ENCODE measurements around the gene STARD3. TPM values are rescaled to one million over a fixed set of nuclear protein-coding genes. Genes with fewer than 3 reads are reported as not detected.

The STARD3 gene
- total RNA-seq, 1 experiment from 2014 or later = 47.7 TPM

DNA sequence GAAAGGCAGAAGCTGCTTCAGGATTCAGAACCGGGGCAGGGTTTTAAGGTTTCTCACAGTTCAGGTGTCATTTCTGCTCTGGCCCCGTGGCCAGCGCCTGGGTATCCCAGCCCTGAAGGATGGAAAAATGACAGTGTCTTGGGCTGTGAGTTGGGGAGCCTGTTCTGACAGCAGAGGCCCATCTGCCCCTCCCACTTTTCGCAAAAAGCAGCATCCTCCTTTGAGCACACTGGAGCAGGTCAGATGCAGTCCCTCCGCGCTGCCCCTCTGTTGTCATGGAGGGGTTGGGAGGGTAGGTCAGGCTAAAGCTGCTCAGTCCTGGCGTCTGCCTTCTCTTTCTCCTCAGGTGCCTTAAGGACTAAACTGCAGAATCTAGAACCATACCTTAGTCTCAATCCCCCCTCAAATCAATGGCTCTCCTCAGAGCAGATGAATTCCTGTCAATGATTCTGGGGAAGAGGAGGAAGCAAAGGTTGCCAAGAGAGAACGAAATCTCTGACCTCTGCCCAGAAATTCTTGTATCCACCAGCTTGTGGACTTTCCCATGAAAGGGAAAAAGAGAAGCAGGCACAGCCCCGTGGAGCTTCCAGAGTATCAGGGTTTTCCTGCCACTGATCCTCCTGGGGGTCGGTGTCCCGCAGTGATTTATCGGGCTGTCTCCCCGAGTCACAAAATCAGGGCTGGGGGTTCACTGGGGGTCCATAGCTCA is 36.5 kb upstream of the STARD3 start:
- Histone ChIP-seq H3K27me3 (ENCODE audit: insufficient read depth, low read depth) (peaks cover 98% of the 10 kb centered on the region), H3K9me2 (ENCODE audit: insufficient read depth) (no peaks in the 10 kb centered on the region), H3F3A (ENCODE audit: insufficient read depth, low read depth) (no peaks in the 10 kb centered on the region), H3K36me3 (ENCODE audit: low read depth) (no peaks in the 10 kb centered on the region), H2AFZ (no peak overlapping the region), H3K4me3 (no peak overlapping the region), H3K27ac (no peak overlapping the region), H3K4me1 (replicated peaks; ENCODE audit: insufficient read depth) (no peaks in the 10 kb centered on the region), H3K9me3 (ENCODE audit: insufficient read depth, low read depth) (no peaks in the 10 kb centered on the region), H4K20me1 (ENCODE audit: insufficient read depth) (no peaks in the 10 kb centered on the region), H3K4me2 (no peak overlapping the region), H3K79me2 (ENCODE audit: low read depth) (no peaks in the 10 kb centered on the region)
- intact Hi-C loops (cut with micrococcal nuclease; ENCODE audit: unreplicated experiment) = no loop called here
- no peak for TF ChIP-seq EZH2 (IDR thresholded peaks at IDR 0.05; ENCODE audit: low read depth)
- TF ChIP-seq, protein P1, sequence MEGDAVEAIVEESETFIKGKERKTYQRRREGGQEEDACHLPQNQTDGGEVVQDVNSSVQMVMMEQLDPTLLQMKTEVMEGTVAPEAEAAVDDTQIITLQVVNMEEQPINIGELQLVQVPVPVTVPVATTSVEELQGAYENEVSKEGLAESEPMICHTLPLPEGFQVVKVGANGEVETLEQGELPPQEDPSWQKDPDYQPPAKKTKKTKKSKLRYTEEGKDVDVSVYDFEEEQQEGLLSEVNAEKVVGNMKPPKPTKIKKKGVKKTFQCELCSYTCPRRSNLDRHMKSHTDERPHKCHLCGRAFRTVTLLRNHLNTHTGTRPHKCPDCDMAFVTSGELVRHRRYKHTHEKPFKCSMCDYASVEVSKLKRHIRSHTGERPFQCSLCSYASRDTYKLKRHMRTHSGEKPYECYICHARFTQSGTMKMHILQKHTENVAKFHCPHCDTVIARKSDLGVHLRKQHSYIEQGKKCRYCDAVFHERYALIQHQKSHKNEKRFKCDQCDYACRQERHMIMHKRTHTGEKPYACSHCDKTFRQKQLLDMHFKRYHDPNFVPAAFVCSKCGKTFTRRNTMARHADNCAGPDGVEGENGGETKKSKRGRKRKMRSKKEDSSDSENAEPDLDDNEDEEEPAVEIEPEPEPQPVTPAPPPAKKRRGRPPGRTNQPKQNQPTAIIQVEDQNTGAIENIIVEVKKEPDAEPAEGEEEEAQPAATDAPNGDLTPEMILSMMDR (conservative IDR thresholded peaks at IDR 0.05) = no peak
- no peak for DNase-seq
- BruUV-seq (replicated peaks) = no TSS peak
- POLR2A ChIA-PET (ENCODE audit: unreplicated experiment) = interaction anchor here (0.5 kb wide), 1 partner anchor 8 kb away, joined by 4 read pairs; no protein-coding TSS in a partner anchor
- CTCF ChIA-PET = interaction anchor here (0.7 kb wide), 1 partner anchor 55 kb away, joined by 3 read pairs; no protein-coding TSS in a partner anchor

DNA sequence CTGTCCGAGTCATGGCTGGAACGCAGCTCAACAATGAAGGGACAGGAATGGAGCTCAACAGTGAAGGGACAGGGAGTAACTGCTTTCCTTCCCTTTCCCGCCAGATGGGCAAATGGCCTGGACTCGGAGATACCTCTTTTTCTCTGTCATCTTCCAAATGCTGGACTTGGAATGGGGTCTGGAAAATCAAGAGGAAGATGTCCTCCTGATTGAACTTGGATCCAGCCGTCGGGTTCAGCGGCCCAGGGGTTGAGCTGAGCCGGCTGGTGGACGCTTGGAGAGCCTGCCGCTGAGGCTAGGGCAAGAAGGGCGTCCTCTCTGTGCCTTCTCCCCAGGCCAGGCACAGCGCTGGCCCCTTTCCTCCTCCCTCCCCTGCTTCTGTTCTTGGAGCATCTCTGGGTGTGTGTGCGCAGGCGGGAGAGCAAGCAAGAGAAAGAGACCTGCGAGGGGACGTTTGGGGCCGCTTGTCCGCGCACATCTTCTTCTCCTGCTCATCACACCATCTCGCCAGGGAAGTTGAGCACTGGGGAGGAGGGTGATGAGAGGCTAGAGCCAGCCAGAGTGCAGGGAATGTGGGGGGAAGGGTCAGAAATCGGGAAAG is 35.8 kb upstream of the STARD3 start:
- H2AFZ ChIP-seq = no peak overlapping the region
- H3K4me2 ChIP-seq = no peak overlapping the region
- no peak overlapping the region for H3K27ac ChIP-seq
- H3K36me3 ChIP-seq (ENCODE audit: low read depth) = no peaks in the 10 kb centered on the region
- H3K27me3 ChIP-seq (ENCODE audit: insufficient read depth, low read depth) = peaks cover 96% of the 10 kb centered on the region
- DNase-seq = no peak
- intact Hi-C loops (cut with micrococcal nuclease; ENCODE audit: unreplicated experiment) = no loop called here
- H3K9me3 ChIP-seq (ENCODE audit: insufficient read depth, low read depth) = no peaks in the 10 kb centered on the region
- ChIA-PET CTCF (interaction anchor here (0.7 kb wide), 1 partner anchor 54 kb away, joined by 3 read pairs; no protein-coding TSS in a partner anchor), POLR2A (ENCODE audit: unreplicated experiment) (no interaction called here)
- H3K4me1 ChIP-seq (replicated peaks; ENCODE audit: insufficient read depth) = no peaks in the 10 kb centered on the region
- H3F3A ChIP-seq (ENCODE audit: insufficient read depth, low read depth) = no peaks in the 10 kb centered on the region
- H4K20me1 ChIP-seq (ENCODE audit: insufficient read depth) = no peaks in the 10 kb centered on the region
- BruUV-seq (replicated peaks) = no TSS peak
- H3K4me3 ChIP-seq = no peak overlapping the region
- H3K9me2 ChIP-seq (ENCODE audit: insufficient read depth) = no peaks in the 10 kb centered on the region
- no peaks in the 10 kb centered on the region for H3K79me2 ChIP-seq (ENCODE audit: low read depth)
- peak; percentile 72; the same call in 1 of the 2 replicates for TF ChIP-seq EZH2 (IDR thresholded peaks at IDR 0.05; ENCODE audit: low read depth)
- TF ChIP-seq, protein P1 (conservative IDR thresholded peaks at IDR 0.05) = no peak

DNA sequence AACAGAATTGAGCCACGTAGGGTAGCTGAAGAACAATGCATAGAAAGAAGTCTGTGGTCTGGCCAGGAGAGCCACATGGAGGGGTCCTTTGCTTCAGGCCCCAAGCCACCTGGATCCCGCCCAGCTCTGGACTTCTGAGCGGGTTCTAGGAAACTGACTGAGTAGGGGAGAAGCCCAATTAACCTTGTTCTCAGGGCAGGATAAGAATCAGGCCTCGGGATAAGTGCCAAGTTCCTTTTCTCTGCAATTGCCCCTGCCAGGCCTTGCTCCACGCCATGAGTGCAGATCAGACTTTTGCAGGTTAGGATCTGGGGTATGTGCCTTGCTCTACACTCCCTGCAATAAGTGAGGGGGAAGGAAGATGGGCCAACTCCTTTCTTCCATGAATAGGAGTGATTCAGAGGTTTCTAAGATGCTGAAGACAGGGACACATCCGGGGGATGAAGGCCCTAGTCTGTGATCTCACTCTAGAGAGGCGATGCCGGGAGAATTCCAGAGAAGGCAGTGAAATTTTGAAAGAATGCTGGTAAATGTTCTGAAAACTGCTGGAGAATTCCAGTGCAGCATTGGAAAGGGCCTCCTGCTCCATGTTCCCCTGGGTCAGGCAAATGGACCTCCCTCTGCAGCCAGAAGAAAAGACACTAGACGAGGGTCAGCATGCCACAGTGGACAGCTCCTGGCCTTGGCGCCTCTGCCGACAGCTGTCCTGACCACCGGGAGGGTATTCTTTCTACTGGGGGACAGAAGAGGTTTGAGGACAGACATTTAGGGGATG is 35.0 kb upstream of the STARD3 start:
- Histone ChIP-seq H4K20me1 (ENCODE audit: insufficient read depth) (no peaks in the 10 kb centered on the region), H3F3A (ENCODE audit: insufficient read depth, low read depth) (no peaks in the 10 kb centered on the region), H3K79me2 (ENCODE audit: low read depth) (no peaks in the 10 kb centered on the region), H3K4me3 (no peak overlapping the region), H3K4me1 (replicated peaks; ENCODE audit: insufficient read depth) (no peaks in the 10 kb centered on the region), H3K27ac (no peak overlapping the region), H3K4me2 (no peak overlapping the region), H3K36me3 (ENCODE audit: low read depth) (no peaks in the 10 kb centered on the region), H2AFZ (no peak overlapping the region), H3K9me2 (ENCODE audit: insufficient read depth) (no peaks in the 10 kb centered on the region), H3K9me3 (ENCODE audit: insufficient read depth, low read depth) (no peaks in the 10 kb centered on the region), H3K27me3 (ENCODE audit: insufficient read depth, low read depth) (peaks cover 96% of the 10 kb centered on the region)
- DNase-seq = no peak
- CTCF ChIA-PET = no interaction called here
- BruUV-seq (replicated peaks) = no TSS peak
- TF ChIP-seq, protein P1 (conservative IDR thresholded peaks at IDR 0.05) = no peak
- no peak for TF ChIP-seq EZH2 (IDR thresholded peaks at IDR 0.05; ENCODE audit: low read depth)
- intact Hi-C loops (cut with micrococcal nuclease; ENCODE audit: unreplicated experiment) = no loop called here
- POLR2A ChIA-PET (ENCODE audit: unreplicated experiment) = no interaction called here

Data from PC-9 (cell line).